SH-SY5Y (cell line): Measurements from ENCODE around the gene GRK1.

Source experiments
- GATA2 ChIP-seq: IDR thresholded peaks from 2 replicates; pipeline ENCODE4 v1.6.1; 2011; ENCODE audit warnings: mild to moderate bottlenecking, low read depth, low read length
- GATA3 ChIP-seq: IDR thresholded peaks from 2 replicates; pipeline ENCODE4 v1.6.1; 2011; ENCODE audit warnings: low read depth, mild to moderate bottlenecking, low read length, moderate library complexity

DNA sequence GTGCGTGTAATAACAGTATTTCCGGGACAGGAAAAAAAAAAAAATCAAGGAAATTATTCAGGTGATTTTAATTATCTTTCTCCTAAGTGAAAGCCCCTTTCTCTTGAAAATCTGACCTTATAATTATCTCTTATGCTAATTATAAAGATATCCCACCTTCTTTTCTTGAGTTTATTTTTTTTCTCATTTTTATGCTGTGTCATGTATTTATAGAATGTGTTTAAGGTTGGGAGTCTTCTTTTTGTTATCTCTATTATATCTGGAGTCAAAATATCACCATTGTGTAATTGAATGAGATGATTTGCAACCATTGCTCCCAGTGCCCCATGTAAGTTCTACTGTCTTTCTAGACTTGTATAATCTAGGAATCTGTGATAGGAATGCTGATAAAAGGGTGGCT is 95.1 kb downstream of the GRK1 start:
- no peak for TF ChIP-seq GATA2
- no peak for TF ChIP-seq GATA3
